ENCODE data around the gene OTUB2. TPM values are rescaled to one million over a fixed set of nuclear protein-coding genes. Genes with fewer than 3 reads are reported as not detected.

OTUB2 gene
- total RNA-seq, 4 donors from 2014 or later: 0.11 TPM; not detected in 3

- TF ChIP-seq POLR2A (IDR thresholded peaks at IDR 0.05) (no peak), CTCF (IDR thresholded peaks at IDR 0.05 in 4 of 5, conservative IDR thresholded peaks at IDR 0.05 in 1 of 5) (no peak)
- no peaks in the 10 kb centered on the region for H3K9me3 ChIP-seq
- intact Hi-C loops (cut with DNase I; ENCODE audit: low total_unique reads): no loop called here
- H3K36me3 ChIP-seq: peaks cover 2 to 90% of the 10 kb centered on the region in 2 donors
- ATAC-seq (peak in 1 of 2 donors; percentile 28), DNase-seq (no peak)
- peaks cover 18 to 24% of the 10 kb centered on the region in 2 donors for H3K4me1 ChIP-seq
- H3K27ac ChIP-seq: peak overlapping the region in 3 of 4 donors; percentile 27 to 50 (median 39)
- in situ Hi-C loops (cut with MboI; ENCODE audit: low sequenced_read_pairs in 4 of 4): no loop called here
- H3K4me3 ChIP-seq: no peak overlapping the region
- H3K27me3 ChIP-seq: no peaks in the 10 kb centered on the region
Observed at GRCh38 chr14:94052199-94052598, 26.1 kb downstream of the OTUB2 start.

- intact Hi-C loops (cut with DNase I; ENCODE audit: low total_unique reads): no loop called here
- no peaks in the 10 kb centered on the region for H3K9me3 ChIP-seq
- H3K4me1 ChIP-seq: peaks cover 18 to 24% of the 10 kb centered on the region in 2 donors
- no peaks in the 10 kb centered on the region for H3K27me3 ChIP-seq
- peak overlapping the region in 3 of 4 donors; percentile 27 to 50 (median 39) for H3K27ac ChIP-seq
- peaks cover 2 to 90% of the 10 kb centered on the region in 2 donors for H3K36me3 ChIP-seq
- DNase-seq: no peak
- no peak overlapping the region for H3K4me3 ChIP-seq
- peak in 1 of 2 donors; percentile 51 for ATAC-seq
- no peak for TF ChIP-seq POLR2A (IDR thresholded peaks at IDR 0.05)
- no peak for TF ChIP-seq CTCF (IDR thresholded peaks at IDR 0.05 in 4 of 5, conservative IDR thresholded peaks at IDR 0.05 in 1 of 5)
- in situ Hi-C loops (cut with MboI; ENCODE audit: low sequenced_read_pairs in 4 of 4): no loop called here
Observed at GRCh38 chr14:94052662-94053061, 26.5 kb downstream of the OTUB2 start.

GRCh38 chr14:94054401-94054800 is 28.3 kb downstream of the OTUB2 start:
- H3K9me3 ChIP-seq: no peaks in the 10 kb centered on the region
- no peak overlapping the region for H3K4me3 ChIP-seq
- TF ChIP-seq CTCF (IDR thresholded peaks at IDR 0.05 in 4 of 5, conservative IDR thresholded peaks at IDR 0.05 in 1 of 5): no peak
- TF ChIP-seq POLR2A (IDR thresholded peaks at IDR 0.05): no peak
- peaks cover 18 to 24% of the 10 kb centered on the region in 2 donors for H3K4me1 ChIP-seq
- DNase-seq (no peak), ATAC-seq (no peak)
- H3K36me3 ChIP-seq: peaks cover 2 to 90% of the 10 kb centered on the region in 2 donors
- no peak overlapping the region for H3K27ac ChIP-seq
- H3K27me3 ChIP-seq: no peaks in the 10 kb centered on the region
- in situ Hi-C loops (cut with MboI; ENCODE audit: low sequenced_read_pairs in 4 of 4): no loop called here
- intact Hi-C loops (cut with DNase I; ENCODE audit: low total_unique reads): no loop called here

GRCh38 chr14:94054936-94055335 is 28.8 kb downstream of the OTUB2 start:
- no peak overlapping the region for H3K4me3 ChIP-seq
- in situ Hi-C loops (cut with MboI; ENCODE audit: low sequenced_read_pairs in 4 of 4): no loop called here
- ATAC-seq (no peak), DNase-seq (no peak)
- no peaks in the 10 kb centered on the region for H3K27me3 ChIP-seq
- intact Hi-C loops (cut with DNase I; ENCODE audit: low total_unique reads): no loop called here
- H3K9me3 ChIP-seq: no peaks in the 10 kb centered on the region
- peaks cover 18 to 24% of the 10 kb centered on the region in 2 donors for H3K4me1 ChIP-seq
- peaks cover under 1 to 90% of the 10 kb centered on the region in 2 donors for H3K36me3 ChIP-seq
- TF ChIP-seq POLR2A (IDR thresholded peaks at IDR 0.05): no peak
- no peak for TF ChIP-seq CTCF (IDR thresholded peaks at IDR 0.05 in 4 of 5, conservative IDR thresholded peaks at IDR 0.05 in 1 of 5)
- H3K27ac ChIP-seq: no peak overlapping the region
